ENCODE data around the gene NDUFC1. TPM values are rescaled to one million over a fixed set of nuclear protein-coding genes. Genes with fewer than 3 reads are reported as not detected.
"Not testable (repeated sequence)": the region's sequence is repeated elsewhere in the genome, so short reads cannot be mapped to it uniquely, and the experiment has no call there.

The NDUFC1 gene
- total RNA-seq, 1 experiment from 2014 or later, result 78.0 TPM

GRCh38 chr4:139278912-139279759, 23.1 kb downstream of the NDUFC1 start:
- H3K27me3 ChIP-seq (ENCODE audit: control insufficient read depth, insufficient read depth, low read length), result peaks cover 35% of the 10 kb centered on the region
- DNase-seq, result peak; percentile 65

GRCh38 chr4:139278485-139278884, 23.8 kb downstream of the NDUFC1 start:
- H3K27me3 ChIP-seq (ENCODE audit: control insufficient read depth, insufficient read depth, low read length), result peaks cover 35% of the 10 kb centered on the region

More at GRCh38 chr4:139278912-139279759, 23.1 kb downstream of the NDUFC1 start:
- no peaks in the 10 kb centered on the region for H3K36me3 ChIP-seq (replicated peaks; ENCODE audit: control insufficient read depth, insufficient read depth, low read length)
- H3K4me3 ChIP-seq (ENCODE audit: insufficient read depth, low read depth, low read length), result peak overlapping the region; percentile 49

GRCh38 chr4:139275281-139275735, 27.0 kb downstream of the NDUFC1 start:
- no peaks in the 10 kb centered on the region for H3K36me3 ChIP-seq (replicated peaks; ENCODE audit: control insufficient read depth, insufficient read depth, low read length)
- H3K27me3 ChIP-seq (ENCODE audit: control insufficient read depth, insufficient read depth, low read length), result peaks cover 28% of the 10 kb centered on the region
- no peak overlapping the region for H3K4me3 ChIP-seq (ENCODE audit: insufficient read depth, low read depth, low read length)
- DNase-seq, result no peak

More at GRCh38 chr4:139278485-139278884, 23.8 kb downstream of the NDUFC1 start:
- Histone ChIP-seq H3K4me3 (ENCODE audit: insufficient read depth, low read depth, low read length) (no peak overlapping the region; the same call in 1 of the 2 replicates), H3K36me3 (replicated peaks; ENCODE audit: control insufficient read depth, insufficient read depth, low read length) (no peaks in the 10 kb centered on the region)
- DNase-seq, result no peak

GRCh38 chr4:139274790-139275189, 27.5 kb downstream of the NDUFC1 start:
- DNase-seq, result no peak
- Histone ChIP-seq H3K4me3 (ENCODE audit: insufficient read depth, low read depth, low read length) (no peak overlapping the region), H3K36me3 (replicated peaks; ENCODE audit: control insufficient read depth, insufficient read depth, low read length) (no peaks in the 10 kb centered on the region), H3K27me3 (ENCODE audit: control insufficient read depth, insufficient read depth, low read length) (peaks cover 23% of the 10 kb centered on the region)

- no peak for DNase-seq
- H3K27me3 ChIP-seq (ENCODE audit: control insufficient read depth, insufficient read depth, low read length), result peaks cover 13% of the 10 kb centered on the region
- no peak overlapping the region for H3K4me3 ChIP-seq (ENCODE audit: insufficient read depth, low read depth, low read length)
- H3K36me3 ChIP-seq (replicated peaks; ENCODE audit: control insufficient read depth, insufficient read depth, low read length), result no peaks in the 10 kb centered on the region
Measured at GRCh38 chr4:139273835-139274234, 28.4 kb downstream of the NDUFC1 start.

GRCh38 chr4:139267301-139267700, 35.0 kb downstream of the NDUFC1 start:
- Histone ChIP-seq H3K4me3 (ENCODE audit: insufficient read depth, low read depth, low read length) (no peak overlapping the region), H3K36me3 (replicated peaks; ENCODE audit: control insufficient read depth, insufficient read depth, low read length) (no peaks in the 10 kb centered on the region), H3K27me3 (ENCODE audit: control insufficient read depth, insufficient read depth, low read length) (no peaks in the 10 kb centered on the region)
- DNase-seq, result no peak

GRCh38 chr4:139266583-139267257, 35.6 kb downstream of the NDUFC1 start:
- H3K36me3 ChIP-seq (replicated peaks; ENCODE audit: control insufficient read depth, insufficient read depth, low read length), result no peaks in the 10 kb centered on the region
- no peak overlapping the region for H3K4me3 ChIP-seq (ENCODE audit: insufficient read depth, low read depth, low read length)
- H3K27me3 ChIP-seq (ENCODE audit: control insufficient read depth, insufficient read depth, low read length), result no peaks in the 10 kb centered on the region
- DNase-seq, result peak; percentile 44

GRCh38 chr4:139266208-139266582, 36.1 kb downstream of the NDUFC1 start:
- H3K36me3 ChIP-seq (replicated peaks; ENCODE audit: control insufficient read depth, insufficient read depth, low read length), result no peaks in the 10 kb centered on the region
- no peak overlapping the region for H3K4me3 ChIP-seq (ENCODE audit: insufficient read depth, low read depth, low read length)
- DNase-seq, result no peak
- no peaks in the 10 kb centered on the region for H3K27me3 ChIP-seq (ENCODE audit: control insufficient read depth, insufficient read depth, low read length)

- H3K4me3 ChIP-seq (ENCODE audit: insufficient read depth, low read depth, low read length), result no peak overlapping the region
- H3K27me3 ChIP-seq (ENCODE audit: control insufficient read depth, insufficient read depth, low read length), result no peaks in the 10 kb centered on the region
- no peak for DNase-seq
- H3K36me3 ChIP-seq (replicated peaks; ENCODE audit: control insufficient read depth, insufficient read depth, low read length), result no peaks in the 10 kb centered on the region
Measured at GRCh38 chr4:139265654-139266053, 36.6 kb downstream of the NDUFC1 start.

- H3K36me3 ChIP-seq (replicated peaks; ENCODE audit: control insufficient read depth, insufficient read depth, low read length), result no peaks in the 10 kb centered on the region
- no peaks in the 10 kb centered on the region for H3K27me3 ChIP-seq (ENCODE audit: control insufficient read depth, insufficient read depth, low read length)
- no peak for DNase-seq
- H3K4me3 ChIP-seq (ENCODE audit: insufficient read depth, low read depth, low read length), result no peak overlapping the region
Measured at GRCh38 chr4:139256349-139256748, 45.9 kb downstream of the NDUFC1 start.

GRCh38 chr4:139255581-139255980, 46.7 kb downstream of the NDUFC1 start:
- not testable (repeated sequence) for H3K36me3 ChIP-seq (replicated peaks; ENCODE audit: control insufficient read depth, insufficient read depth, low read length); H3K27me3 ChIP-seq (ENCODE audit: control insufficient read depth, insufficient read depth, low read length); H3K4me3 ChIP-seq (ENCODE audit: insufficient read depth, low read depth, low read length); DNase-seq

GRCh38 chr4:139253713-139254112, 48.6 kb downstream of the NDUFC1 start:
- no peak for DNase-seq
- H3K36me3 ChIP-seq (replicated peaks; ENCODE audit: control insufficient read depth, insufficient read depth, low read length), result no peaks in the 10 kb centered on the region
- H3K4me3 ChIP-seq (ENCODE audit: insufficient read depth, low read depth, low read length), result no peak overlapping the region
- no peaks in the 10 kb centered on the region for H3K27me3 ChIP-seq (ENCODE audit: control insufficient read depth, insufficient read depth, low read length)

GRCh38 chr4:139253046-139253445, 49.2 kb downstream of the NDUFC1 start:
- DNase-seq, result no peak
- H3K27me3 ChIP-seq (ENCODE audit: control insufficient read depth, insufficient read depth, low read length), result no peaks in the 10 kb centered on the region
- no peak overlapping the region for H3K4me3 ChIP-seq (ENCODE audit: insufficient read depth, low read depth, low read length)
- no peaks in the 10 kb centered on the region for H3K36me3 ChIP-seq (replicated peaks; ENCODE audit: control insufficient read depth, insufficient read depth, low read length)

- H3K4me3 ChIP-seq (ENCODE audit: insufficient read depth, low read depth, low read length), result no peak overlapping the region
- H3K27me3 ChIP-seq (ENCODE audit: control insufficient read depth, insufficient read depth, low read length), result no peaks in the 10 kb centered on the region
- no peak for DNase-seq
- no peaks in the 10 kb centered on the region for H3K36me3 ChIP-seq (replicated peaks; ENCODE audit: control insufficient read depth, insufficient read depth, low read length)
Measured at GRCh38 chr4:139247700-139248238, 54.5 kb downstream of the NDUFC1 start.

GRCh38 chr4:139247241-139247640, 55.0 kb downstream of the NDUFC1 start:
- Histone ChIP-seq H3K4me3 (ENCODE audit: insufficient read depth, low read depth, low read length) (no peak overlapping the region), H3K36me3 (replicated peaks; ENCODE audit: control insufficient read depth, insufficient read depth, low read length) (no peaks in the 10 kb centered on the region), H3K27me3 (ENCODE audit: control insufficient read depth, insufficient read depth, low read length) (no peaks in the 10 kb centered on the region)
- DNase-seq, result no peak

Data from H7 (cell line).